Lung (tissue), 12 donors: ENCODE data around the gene FBXO33. TPM values are rescaled to one million over a fixed set of nuclear protein-coding genes. Genes with fewer than 3 reads are reported as not detected.

Experiments used
- ATAC-seq: fragments of 200-7000 bp; cut with Tn5 transposase; one replicate; pipeline ENCODE4 v1.9.1; 2020; ENCODE audit warnings: moderate number of reproducible peaks; ENCODE audit not compliant: insufficient read depth, low FRiP score
- DNase-seq, 3 donors: peaks; one replicate each; pipeline ENCODE4 v3.0.0-alpha.2; 2013 to 2017
- H3K27ac ChIP-seq, 2 donors: one replicate each; pipeline ENCODE4 v1.5.1; 2013; ENCODE audit warnings: mild to moderate bottlenecking in 2 of 2, moderate library complexity in 2 of 2, control low read depth in 1 of 2, inconsistent platforms in 1 of 2, low read depth in 1 of 2, low read length in 1 of 2
- H3K27me3 ChIP-seq, 3 donors: one replicate each; pipeline ENCODE4 v1.5.1; 2013; ENCODE audit warnings: low read length in 2 of 3; ENCODE audit not compliant: control insufficient read depth in 3 of 3, insufficient read depth in 3 of 3
- H3K36me3 ChIP-seq, 4 donors: one replicate each; pipeline ENCODE4 v1.5.1; 2013; ENCODE audit warnings: low read length in 4 of 4, mild to moderate bottlenecking in 1 of 4, moderate library complexity in 1 of 4; ENCODE audit not compliant: control insufficient read depth in 4 of 4, insufficient read depth in 4 of 4
- H3K4me1 ChIP-seq, 5 donors: one replicate each; pipeline ENCODE4 v1.5.1; 2013; ENCODE audit warnings: low read length in 5 of 5, mild to moderate bottlenecking in 2 of 5, moderate library complexity in 1 of 5; ENCODE audit not compliant: control insufficient read depth in 5 of 5, insufficient read depth in 5 of 5
- H3K4me3 ChIP-seq: one replicate; pipeline ENCODE4 v1.5.1; 2013; ENCODE audit warnings: mild to moderate bottlenecking, control low read depth, moderate library complexity
- H3K9ac ChIP-seq, 2 donors: one replicate each; pipeline ENCODE4 v1.5.1; 2013; ENCODE audit warnings: low read length in 2 of 2, control low read depth in 1 of 2; ENCODE audit not compliant: insufficient read depth in 1 of 2
- H3K9me3 ChIP-seq, 4 donors: one replicate each; pipeline ENCODE4 v1.5.1; 2013; ENCODE audit warnings: low read length in 3 of 4, mild to moderate bottlenecking in 1 of 4, moderate library complexity in 1 of 4; ENCODE audit not compliant: control insufficient read depth in 4 of 4, insufficient read depth in 3 of 4
- WGBS, 2 donors: extraction: QIAGEN DNeasy Blood & Tissue Kit; methylation state at CpG; one replicate each; pipeline ENCODE4 v1.1.7; 2013; 5-methylcytosine and 5-hydroxymethylcytosine counted together
- polyA plus RNA-seq, 2 donors: library from polyadenylated mRNA; stranded (reverse); fragments of 200-250 nt; gene quantifications; one replicate each; pipeline ENCODE4 v1.2.1, GENCODE V29; 2013
- total RNA-seq, 2 donors: library from RNA; depleted of rRNA in 1 of 2; stranded (reverse); fragments of >200 nt in 1 of 2; gene quantifications; one replicate each; pipeline ENCODE4 v1.2.1, GENCODE V29; 2014 to 2021
- TF ChIP-seq, protein P1 (sequence below): IDR thresholded peaks from 2 replicates; pipeline ENCODE4 v1.5.1; 2012; ENCODE audit warnings: mild to moderate bottlenecking; ENCODE audit errors: control extremely low read depth, extremely low read depth
- donor health status: control.
- donor health status: control.
- donor health status: Bipolar disorder and iron deficiency.
- donor health status: healthy.
- donor health status: DM: yes; HTN: yes; CAD: no.

The FBXO33 gene
- total and polyA plus RNA-seq, 4 donors: 4.7 to 17.2 (median 9.5) TPM

DNA sequence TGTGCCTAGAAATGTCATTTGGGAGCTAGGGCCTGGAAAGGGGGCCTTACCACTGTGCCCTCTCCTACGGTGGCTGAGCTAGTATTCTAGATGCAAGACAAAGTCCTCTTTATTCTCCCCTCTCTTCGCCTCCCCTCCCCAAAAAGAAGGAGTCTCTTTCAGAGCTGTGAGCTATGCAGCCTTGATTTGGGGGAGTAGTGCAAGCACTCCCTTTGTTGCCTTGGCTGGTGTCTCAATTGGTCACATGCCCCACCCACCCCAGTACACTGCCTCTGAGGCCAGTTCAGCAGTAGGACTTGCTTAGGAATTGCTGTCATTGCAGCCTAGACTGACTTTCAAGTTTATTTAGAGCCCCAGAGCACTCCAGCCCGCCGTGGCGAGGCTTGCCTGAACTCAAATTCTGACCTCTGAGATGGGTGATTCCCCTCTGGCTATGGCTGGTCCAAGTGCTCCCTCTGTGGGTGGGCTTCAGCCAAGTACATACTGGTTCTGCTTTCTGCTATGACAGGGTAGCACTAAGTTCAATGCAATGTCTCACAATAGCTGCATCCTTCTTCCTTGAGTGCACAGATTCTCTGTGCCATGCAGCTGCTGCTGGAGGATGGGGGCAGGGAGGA lies 37.0 kb upstream of the FBXO33 start:
- no peak overlapping the region for H3K27ac ChIP-seq
- H3K36me3 ChIP-seq: no peaks in the 10 kb centered on the region
- TF ChIP-seq, protein P1, sequence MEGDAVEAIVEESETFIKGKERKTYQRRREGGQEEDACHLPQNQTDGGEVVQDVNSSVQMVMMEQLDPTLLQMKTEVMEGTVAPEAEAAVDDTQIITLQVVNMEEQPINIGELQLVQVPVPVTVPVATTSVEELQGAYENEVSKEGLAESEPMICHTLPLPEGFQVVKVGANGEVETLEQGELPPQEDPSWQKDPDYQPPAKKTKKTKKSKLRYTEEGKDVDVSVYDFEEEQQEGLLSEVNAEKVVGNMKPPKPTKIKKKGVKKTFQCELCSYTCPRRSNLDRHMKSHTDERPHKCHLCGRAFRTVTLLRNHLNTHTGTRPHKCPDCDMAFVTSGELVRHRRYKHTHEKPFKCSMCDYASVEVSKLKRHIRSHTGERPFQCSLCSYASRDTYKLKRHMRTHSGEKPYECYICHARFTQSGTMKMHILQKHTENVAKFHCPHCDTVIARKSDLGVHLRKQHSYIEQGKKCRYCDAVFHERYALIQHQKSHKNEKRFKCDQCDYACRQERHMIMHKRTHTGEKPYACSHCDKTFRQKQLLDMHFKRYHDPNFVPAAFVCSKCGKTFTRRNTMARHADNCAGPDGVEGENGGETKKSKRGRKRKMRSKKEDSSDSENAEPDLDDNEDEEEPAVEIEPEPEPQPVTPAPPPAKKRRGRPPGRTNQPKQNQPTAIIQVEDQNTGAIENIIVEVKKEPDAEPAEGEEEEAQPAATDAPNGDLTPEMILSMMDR: no peak
- WGBS, 2 donors: 57 to 64% methylated on average over 5 of the region's 5 CpGs
- peak in 2 of 3 donors; percentile 5 to 17 for DNase-seq
- no peak overlapping the region for H3K9ac ChIP-seq
- H3K9me3 ChIP-seq: no peaks in the 10 kb centered on the region
- no peaks in the 10 kb centered on the region for H3K4me1 ChIP-seq
- no peaks in the 10 kb centered on the region for H3K27me3 ChIP-seq
- no peak for ATAC-seq
- H3K4me3 ChIP-seq: no peak overlapping the region

DNA sequence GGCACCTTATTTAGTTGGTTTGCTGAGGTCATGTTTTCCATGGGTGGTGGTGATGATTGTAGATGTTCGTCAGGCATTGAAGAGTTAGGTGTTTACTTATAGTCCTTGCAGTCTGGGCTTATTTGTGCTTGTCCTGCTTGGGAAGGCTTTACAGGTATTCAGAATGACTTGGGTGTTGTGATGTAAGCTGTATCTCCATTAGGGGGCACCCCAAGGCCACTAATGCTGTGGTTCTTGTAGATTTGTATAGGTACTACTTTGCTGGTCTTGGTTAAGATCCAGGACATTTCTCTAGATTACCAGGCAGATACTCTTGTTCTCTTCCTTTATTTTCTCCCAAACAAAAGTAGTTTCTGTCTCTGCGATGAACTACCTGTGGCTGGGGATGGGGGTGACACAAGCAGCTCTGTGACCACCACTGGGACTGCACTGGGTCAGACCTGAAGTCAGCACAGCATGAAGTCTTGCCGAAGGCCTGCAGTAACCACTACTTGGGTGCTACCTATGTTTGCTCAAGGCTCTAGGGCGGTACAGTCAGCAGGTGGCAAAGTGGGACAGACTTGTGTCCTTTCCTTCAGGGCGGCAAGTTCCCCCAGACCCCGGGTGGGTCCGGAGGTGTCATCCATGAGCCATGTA lies 35.8 kb upstream of the FBXO33 start:
- DNase-seq: no peak
- Histone ChIP-seq H3K27ac (no peak overlapping the region), H3K36me3 (no peaks in the 10 kb centered on the region), H3K27me3 (no peaks in the 10 kb centered on the region), H3K9ac (no peak overlapping the region), H3K4me1 (no peaks in the 10 kb centered on the region), H3K9me3 (no peaks in the 10 kb centered on the region), H3K4me3 (no peak overlapping the region)
- TF ChIP-seq, protein P1: no peak
- 75 to 89% methylated on average over 7 of the region's 7 CpGs for WGBS, 2 donors
- no peak for ATAC-seq

DNA sequence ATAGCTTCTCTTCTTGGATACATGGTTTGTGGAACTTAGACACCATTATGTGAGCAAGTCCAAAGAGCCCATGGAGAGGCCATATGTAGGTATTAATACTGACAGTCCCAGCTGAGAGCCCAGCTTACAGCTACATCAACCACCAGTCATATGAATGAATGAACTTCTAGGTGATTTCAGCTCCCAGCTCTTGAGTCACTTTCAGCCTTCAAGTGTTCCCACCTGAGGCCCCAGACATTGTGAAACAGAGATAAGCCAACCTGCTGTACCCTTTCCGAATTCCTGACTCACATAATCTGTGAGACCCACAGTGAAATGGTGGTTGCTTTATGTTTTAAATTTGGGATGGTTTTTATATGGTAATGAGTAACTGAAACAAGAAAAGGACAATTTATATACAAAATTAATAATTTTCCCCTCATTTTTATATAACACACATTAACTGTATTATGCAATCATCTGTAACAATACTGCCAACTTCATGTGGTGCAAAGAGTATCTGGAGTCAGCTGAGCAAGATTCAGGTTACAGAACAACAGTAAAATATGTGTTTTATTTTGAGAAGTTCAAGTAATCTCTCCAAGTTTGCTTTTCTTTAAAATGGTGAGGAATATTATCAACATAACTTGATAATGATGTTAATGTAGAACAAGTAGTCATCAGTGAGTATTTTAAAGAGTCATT lies 27.7 kb upstream of the FBXO33 start:
- no peaks in the 10 kb centered on the region for H3K9me3 ChIP-seq
- H3K36me3 ChIP-seq: no peaks in the 10 kb centered on the region
- TF ChIP-seq, protein P1: no peak
- H3K27me3 ChIP-seq: no peaks in the 10 kb centered on the region
- no peak overlapping the region for H3K9ac ChIP-seq
- ATAC-seq: peak; percentile 62
- no peak overlapping the region for H3K27ac ChIP-seq
- 76 to 96% methylated on average over 1 of the region's 1 CpG for WGBS, 2 donors
- peak in 1 of 3 donors; percentile 13 for DNase-seq
- H3K4me3 ChIP-seq: no peak overlapping the region
- H3K4me1 ChIP-seq: no peaks in the 10 kb centered on the region
